ENCODE data around the gene CMTM1.

The CMTM1 gene

GRCh38 chr16:66604376-66605176, 38.3 kb downstream of the CMTM1 start, which contains the start of gene CMTM3:
Gene CMTM3, plus strand, starts transcription at chr16:66604704. Its CDS starts 102 bp downstream, at chr16:66604806.
- Histone ChIP-seq H3K4me2 (ENCODE audit: low read depth, low read length, poor library complexity, severe bottlenecking) (peak within 1 kb of the TSS; percentile 74), H3K9me3 (ENCODE audit: insufficient read depth, low read length) (peaks cover 16% of the 10 kb centered on the region; the same call in 1 of the 2 replicates), H3K9me2 (replicated peaks; ENCODE audit: insufficient read depth, low read length) (no peaks in the 10 kb centered on the region), H3K27me3 (ENCODE audit: low read length) (no peaks in the 10 kb centered on the region; the same call in 1 of the 2 replicates), H3K9ac (ENCODE audit: low read length) (peak within 1 kb of the TSS; percentile 74), H2AFZ (ENCODE audit: low read depth, low read length, severe bottlenecking) (peak within 1 kb of the TSS; percentile 94), H4K20me1 (ENCODE audit: low read depth, low read length) (no peaks in the 10 kb centered on the region), H3K27ac (ENCODE audit: low read depth, low read length) (no peak within 1 kb of the TSS; the same call in 1 of the 2 replicates), H3K4me3 (ENCODE audit: insufficient read depth, low read length, poor library complexity, severe bottlenecking) (peak within 1 kb of the TSS; percentile 73), H3K79me2 (ENCODE audit: insufficient read depth, low read length) (no peaks in the 10 kb centered on the region), H3F3A (ENCODE audit: insufficient read depth) (no peaks in the 10 kb centered on the region), H3K36me3 (ENCODE audit: low read length) (no peaks in the 10 kb centered on the region)
- TF ChIP-seq EZH2phosphoT487 (conservative IDR thresholded peaks at IDR 0.05; ENCODE audit: low read length) (no peak), CTCF (IDR thresholded peaks at IDR 0.05; ENCODE audit: insufficient read depth, low read length, poor library complexity, severe bottlenecking) (peak; percentile 69)

- Histone ChIP-seq H3K27me3 (ENCODE audit: low read length) (no peaks in the 10 kb centered on the region; the same call in 1 of the 2 replicates), H4K20me1 (ENCODE audit: low read depth, low read length) (no peaks in the 10 kb centered on the region), H3K9me2 (replicated peaks; ENCODE audit: insufficient read depth, low read length) (no peaks in the 10 kb centered on the region), H3K4me2 (ENCODE audit: low read depth, low read length, poor library complexity, severe bottlenecking) (peak overlapping the region; percentile 74), H3K9me3 (ENCODE audit: insufficient read depth, low read length) (peaks cover 16% of the 10 kb centered on the region; the same call in 1 of the 2 replicates), H2AFZ (ENCODE audit: low read depth, low read length, severe bottlenecking) (peak overlapping the region; percentile 94), H3K27ac (ENCODE audit: low read depth, low read length) (no peak overlapping the region), H3F3A (ENCODE audit: insufficient read depth) (no peaks in the 10 kb centered on the region), H3K4me3 (ENCODE audit: insufficient read depth, low read length, poor library complexity, severe bottlenecking) (peak overlapping the region; percentile 73), H3K79me2 (ENCODE audit: insufficient read depth, low read length) (no peaks in the 10 kb centered on the region), H3K9ac (ENCODE audit: low read length) (peak overlapping the region; percentile 74), H3K36me3 (ENCODE audit: low read length) (no peaks in the 10 kb centered on the region)
- no peak for TF ChIP-seq EZH2phosphoT487 (conservative IDR thresholded peaks at IDR 0.05; ENCODE audit: low read length)
- TF ChIP-seq CTCF (IDR thresholded peaks at IDR 0.05; ENCODE audit: insufficient read depth, low read length, poor library complexity, severe bottlenecking), result no peak
Observed at GRCh38 chr16:66605177-66605978, 39.1 kb downstream of the CMTM1 start.

GRCh38 chr16:66605979-66606751, 39.9 kb downstream of the CMTM1 start:
- no peak for TF ChIP-seq EZH2phosphoT487 (conservative IDR thresholded peaks at IDR 0.05; ENCODE audit: low read length)
- TF ChIP-seq CTCF (IDR thresholded peaks at IDR 0.05; ENCODE audit: insufficient read depth, low read length, poor library complexity, severe bottlenecking), result no peak
- no peaks in the 10 kb centered on the region for H3K79me2 ChIP-seq (ENCODE audit: insufficient read depth, low read length)

More at GRCh38 chr16:66605979-66606751, 39.9 kb downstream of the CMTM1 start:
- Histone ChIP-seq H3F3A (ENCODE audit: insufficient read depth) (no peaks in the 10 kb centered on the region), H4K20me1 (ENCODE audit: low read depth, low read length) (no peaks in the 10 kb centered on the region), H3K9ac (ENCODE audit: low read length) (peak overlapping the region; percentile 74; the same call in 1 of the 2 replicates), H3K4me2 (ENCODE audit: low read depth, low read length, poor library complexity, severe bottlenecking) (peak overlapping the region; percentile 74), H3K27ac (ENCODE audit: low read depth, low read length) (no peak overlapping the region), H3K36me3 (ENCODE audit: low read length) (no peaks in the 10 kb centered on the region), H3K4me3 (ENCODE audit: insufficient read depth, low read length, poor library complexity, severe bottlenecking) (no peak overlapping the region), H3K27me3 (ENCODE audit: low read length) (no peaks in the 10 kb centered on the region; the same call in 1 of the 2 replicates), H3K9me2 (replicated peaks; ENCODE audit: insufficient read depth, low read length) (no peaks in the 10 kb centered on the region), H3K9me3 (ENCODE audit: insufficient read depth, low read length) (peaks cover 8% of the 10 kb centered on the region; the same call in 1 of the 2 replicates), H2AFZ (ENCODE audit: low read depth, low read length, severe bottlenecking) (no peak overlapping the region)

Data from SU-DHL-6 (cell line).